Hematopoietic multipotent progenitor cell (in vitro differentiated cells): Measurements from ENCODE around the gene RBM24. TPM values are rescaled to one million over a fixed set of nuclear protein-coding genes. Genes with fewer than 3 reads are reported as not detected.
"Not testable (repeated sequence)": the region's sequence is repeated elsewhere in the genome, so short reads cannot be mapped to it uniquely, and the experiment has no call there.

Experiments used
- DNase-seq, 3 donors: peaks; one replicate each; pipeline ENCODE4 v3.0.0-alpha.2; 2011 to 2015; ENCODE audit warnings: low read depth in 2 of 3, low spot score in 2 of 3
- total RNA-seq: library from RNA; depleted of rRNA; stranded (reverse); fragments of >200 nt; gene quantifications from one replicate; pipeline ENCODE4 v1.2.3, GENCODE V29; 2012

RBM24 gene
- total RNA-seq, 1 donor = under 0.01 TPM

GRCh38 chr6:17289630-17290061 is 8.5 kb downstream of the RBM24 start:
- DNase-seq = no peak

GRCh38 chr6:17291778-17292177 is 10.6 kb downstream of the RBM24 start:
- DNase-seq = no peak

GRCh38 chr6:17292600-17293133 is 11.5 kb downstream of the RBM24 start:
- DNase-seq = no peak

- no peak for DNase-seq
Measured at GRCh38 chr6:17293395-17293794, 12.2 kb downstream of the RBM24 start.

GRCh38 chr6:17297271-17298080 is 16.3 kb downstream of the RBM24 start:
- peak in 1 of 3 donors; percentile 32 for DNase-seq

- no peak for DNase-seq
Measured at GRCh38 chr6:17298257-17298656, 17.1 kb downstream of the RBM24 start.

- no peak for DNase-seq
Measured at GRCh38 chr6:17299222-17299621, 18.1 kb downstream of the RBM24 start.

- no peak for DNase-seq
Measured at GRCh38 chr6:17299750-17300149, 18.6 kb downstream of the RBM24 start.

- no peak for DNase-seq
Measured at GRCh38 chr6:17300637-17301036, 19.5 kb downstream of the RBM24 start.

GRCh38 chr6:17303444-17303843 is 22.3 kb downstream of the RBM24 start:
- no peak for DNase-seq

GRCh38 chr6:17305219-17306001 is 24.2 kb downstream of the RBM24 start:
- DNase-seq = peak in 2 of 3 donors; percentile 1 to 9

- DNase-seq = no peak
Measured at GRCh38 chr6:17311595-17312311, 30.6 kb downstream of the RBM24 start.

GRCh38 chr6:17313238-17313637 is 32.1 kb downstream of the RBM24 start:
- DNase-seq = not testable (repeated sequence)

- no peak for DNase-seq
Measured at GRCh38 chr6:17313971-17314370, 32.8 kb downstream of the RBM24 start.

- no peak for DNase-seq
Measured at GRCh38 chr6:17315262-17315661, 34.1 kb downstream of the RBM24 start.

- no peak for DNase-seq
Measured at GRCh38 chr6:17318435-17319165, 37.4 kb downstream of the RBM24 start.

- DNase-seq = not testable (repeated sequence)
Measured at GRCh38 chr6:17320266-17320665, 39.1 kb downstream of the RBM24 start.

GRCh38 chr6:17331238-17331637 is 50.1 kb downstream of the RBM24 start:
- DNase-seq = no peak

GRCh38 chr6:17334265-17334664 is 53.1 kb downstream of the RBM24 start:
- no peak for DNase-seq

- DNase-seq = no peak
Measured at GRCh38 chr6:17336425-17336824, 55.3 kb downstream of the RBM24 start.
